Activated CD4-positive, alpha-beta T cell treated with anti-CD3 and anti-CD28 coated beads, Interleukin-2, amount 10 ng/mL, durations not matched to agents 7 days and 5 days (primary cell): Measurements from ENCODE around the gene HS3ST3B1. TPM values are rescaled to one million over a fixed set of nuclear protein-coding genes. Genes with fewer than 3 reads are reported as not detected.

ENCODE experiments used
- CTCF ChIA-PET: fragments of 350-600 bp; sonication (Branson Sonifier 250); formaldehyde crosslinking; loops from one replicate; lab custom pipeline; 2021; ENCODE audit warnings: antibody characterized with exemption; lab: Charles Lee
- POLR2A ChIA-PET: fragments of 350-600 bp; sonication (Branson Sonifier 250); formaldehyde crosslinking; loops from one replicate; lab custom pipeline; 2021; ENCODE audit warnings: antibody characterized with exemption; lab: Charles Lee
- DNase-seq: peaks from one replicate; pipeline ENCODE4 v3.0.0-alpha.2; 2020
- H3K27ac Mint-ChIP-seq: one replicate; pipeline ENCODE4 v1.8.0; 2021; ENCODE audit warnings: mild to moderate bottlenecking, moderate library complexity, mixed read lengths
- H3K27me3 Mint-ChIP-seq: one replicate; pipeline ENCODE4 v1.8.0; 2021; ENCODE audit warnings: mixed read lengths
- H3K36me3 Mint-ChIP-seq: one replicate; pipeline ENCODE4 v1.8.0; 2021; ENCODE audit warnings: low read depth, mixed read lengths
- H3K4me1 Mint-ChIP-seq: one replicate; pipeline ENCODE4 v1.8.0; 2021; ENCODE audit warnings: mixed read lengths
- H3K4me3 Mint-ChIP-seq: one replicate; pipeline ENCODE4 v1.8.0; 2021; ENCODE audit warnings: mild to moderate bottlenecking, moderate library complexity, mixed read lengths
- H3K9me3 Mint-ChIP-seq: one replicate; pipeline ENCODE4 v1.8.0; 2021; ENCODE audit warnings: mixed read lengths
- total RNA-seq, 2 experiments: library from RNA; stranded (reverse); gene quantifications; one replicate each; pipeline ENCODE4 v1.2.3, GENCODE V29; 2021

The HS3ST3B1 gene
- total RNA-seq, 2 experiments from 2014 or later: 11.5 to 11.9 TPM

GRCh38 chr17:14304773-14305517 is 4.1 kb downstream of the HS3ST3B1 start:
- POLR2A ChIA-PET: no interaction called here
- peaks cover 11% of the 10 kb centered on the region for H3K36me3 Mint-ChIP-seq
- peaks cover 5% of the 10 kb centered on the region for H3K27me3 Mint-ChIP-seq
- DNase-seq: no peak
- H3K27ac Mint-ChIP-seq: peak overlapping the region; percentile 57
- H3K9me3 Mint-ChIP-seq: no peaks in the 10 kb centered on the region
- peaks cover 60% of the 10 kb centered on the region for H3K4me1 Mint-ChIP-seq
- CTCF ChIA-PET: interaction anchor here (1.0 kb wide), 1 partner anchor 12 kb away, joined by 4 read pairs; no protein-coding TSS in a partner anchor
- H3K4me3 Mint-ChIP-seq: peak overlapping the region; percentile 30

- Mint-ChIP-seq H3K36me3 (peaks cover 16% of the 10 kb centered on the region), H3K27ac (no peak overlapping the region), H3K9me3 (no peaks in the 10 kb centered on the region), H3K27me3 (peaks cover 2% of the 10 kb centered on the region), H3K4me3 (no peak overlapping the region), H3K4me1 (peaks cover 60% of the 10 kb centered on the region)
- POLR2A ChIA-PET: no interaction called here
- CTCF ChIA-PET: interaction anchor here (1.0 kb wide), 2 partner anchors 11 to 13 kb away, joined by 3 to 4 read pairs; no protein-coding TSS in a partner anchor
- no peak for DNase-seq
Observed at GRCh38 chr17:14305785-14306496, 5.1 kb downstream of the HS3ST3B1 start.

- CTCF ChIA-PET: interaction anchor here (1.0 kb wide), 1 partner anchor 12 kb away, joined by 3 read pairs; no protein-coding TSS in a partner anchor
- Mint-ChIP-seq H3K36me3 (peaks cover 16% of the 10 kb centered on the region), H3K4me3 (no peak overlapping the region), H3K27ac (no peak overlapping the region), H3K4me1 (peaks cover 64% of the 10 kb centered on the region), H3K27me3 (peaks cover 2% of the 10 kb centered on the region), H3K9me3 (no peaks in the 10 kb centered on the region)
- DNase-seq: no peak
- POLR2A ChIA-PET: interaction anchor here (0.6 kb wide), 1 partner anchor 323 kb away, joined by 3 read pairs; no protein-coding TSS in a partner anchor
Observed at GRCh38 chr17:14306596-14306995, 5.7 kb downstream of the HS3ST3B1 start.

GRCh38 chr17:14307560-14308024 is 6.7 kb downstream of the HS3ST3B1 start:
- no peaks in the 10 kb centered on the region for H3K9me3 Mint-ChIP-seq
- H3K36me3 Mint-ChIP-seq: peaks cover 20% of the 10 kb centered on the region
- ChIA-PET POLR2A (interaction anchor here (0.7 kb wide), 1 partner anchor 202 kb away, joined by 4 read pairs; no protein-coding TSS in a partner anchor), CTCF (interaction anchor here (0.7 kb wide), 1 partner anchor 12 kb away, joined by 4 read pairs; no protein-coding TSS in a partner anchor)
- no peak overlapping the region for H3K27ac Mint-ChIP-seq
- peaks cover 64% of the 10 kb centered on the region for H3K4me1 Mint-ChIP-seq
- H3K4me3 Mint-ChIP-seq: no peak overlapping the region
- no peak for DNase-seq
- H3K27me3 Mint-ChIP-seq: peaks cover 2% of the 10 kb centered on the region

GRCh38 chr17:14308636-14308964 is 7.7 kb downstream of the HS3ST3B1 start:
- H3K27ac Mint-ChIP-seq: no peak overlapping the region
- peaks cover 2% of the 10 kb centered on the region for H3K27me3 Mint-ChIP-seq
- peaks cover 58% of the 10 kb centered on the region for H3K4me1 Mint-ChIP-seq
- DNase-seq: no peak
- ChIA-PET POLR2A (no interaction called here), CTCF (no interaction called here)
- peaks cover 23% of the 10 kb centered on the region for H3K36me3 Mint-ChIP-seq
- no peaks in the 10 kb centered on the region for H3K9me3 Mint-ChIP-seq
- H3K4me3 Mint-ChIP-seq: peak overlapping the region; percentile 61

- H3K36me3 Mint-ChIP-seq: peaks cover 21% of the 10 kb centered on the region
- CTCF ChIA-PET: interaction anchor here (1.1 kb wide), 1 partner anchor 110 kb away, joined by 3 read pairs; no protein-coding TSS in a partner anchor
- POLR2A ChIA-PET: interaction anchor here (0.7 kb wide), 1 partner anchor 714 kb away, joined by 5 read pairs; no protein-coding TSS in a partner anchor
- H3K27ac Mint-ChIP-seq: no peak overlapping the region
- H3K9me3 Mint-ChIP-seq: no peaks in the 10 kb centered on the region
- H3K27me3 Mint-ChIP-seq: peaks cover 2% of the 10 kb centered on the region
- DNase-seq: peak; percentile 89
- peaks cover 54% of the 10 kb centered on the region for H3K4me1 Mint-ChIP-seq
- peak overlapping the region; percentile 61 for H3K4me3 Mint-ChIP-seq
Observed at GRCh38 chr17:14308965-14309879, 8.3 kb downstream of the HS3ST3B1 start.

GRCh38 chr17:14310101-14310500 is 9.2 kb downstream of the HS3ST3B1 start:
- DNase-seq: no peak
- peaks cover 2% of the 10 kb centered on the region for H3K27me3 Mint-ChIP-seq
- ChIA-PET POLR2A (no interaction called here), CTCF (no interaction called here)
- H3K36me3 Mint-ChIP-seq: peaks cover 19% of the 10 kb centered on the region
- peak overlapping the region; percentile 25 for H3K4me3 Mint-ChIP-seq
- no peaks in the 10 kb centered on the region for H3K9me3 Mint-ChIP-seq
- peak overlapping the region; percentile 50 for H3K27ac Mint-ChIP-seq
- peaks cover 46% of the 10 kb centered on the region for H3K4me1 Mint-ChIP-seq

- POLR2A ChIA-PET: no interaction called here
- H3K27me3 Mint-ChIP-seq: peaks cover 2% of the 10 kb centered on the region
- DNase-seq: no peak
- H3K9me3 Mint-ChIP-seq: no peaks in the 10 kb centered on the region
- no peak overlapping the region for H3K4me3 Mint-ChIP-seq
- peaks cover 17% of the 10 kb centered on the region for H3K36me3 Mint-ChIP-seq
- CTCF ChIA-PET: no interaction called here
- no peak overlapping the region for H3K27ac Mint-ChIP-seq
- H3K4me1 Mint-ChIP-seq: peaks cover 41% of the 10 kb centered on the region
Observed at GRCh38 chr17:14310605-14311004, 9.7 kb downstream of the HS3ST3B1 start.

- Mint-ChIP-seq H3K36me3 (peaks cover 17% of the 10 kb centered on the region), H3K9me3 (no peaks in the 10 kb centered on the region), H3K27me3 (peaks cover 2% of the 10 kb centered on the region), H3K4me3 (no peak overlapping the region), H3K27ac (no peak overlapping the region), H3K4me1 (peaks cover 34% of the 10 kb centered on the region)
- POLR2A ChIA-PET: no interaction called here
- CTCF ChIA-PET: no interaction called here
- DNase-seq: no peak
Observed at GRCh38 chr17:14311186-14311705, 10.4 kb downstream of the HS3ST3B1 start.

- DNase-seq: no peak
- no peak overlapping the region for H3K4me3 Mint-ChIP-seq
- no peaks in the 10 kb centered on the region for H3K9me3 Mint-ChIP-seq
- ChIA-PET CTCF (no interaction called here), POLR2A (no interaction called here)
- H3K27me3 Mint-ChIP-seq: peaks cover 2% of the 10 kb centered on the region
- peaks cover 17% of the 10 kb centered on the region for H3K36me3 Mint-ChIP-seq
- H3K4me1 Mint-ChIP-seq: peaks cover 31% of the 10 kb centered on the region
- no peak overlapping the region for H3K27ac Mint-ChIP-seq
Observed at GRCh38 chr17:14311981-14312380, 11.1 kb downstream of the HS3ST3B1 start.

- POLR2A ChIA-PET: no interaction called here
- CTCF ChIA-PET: no interaction called here
- H3K4me1 Mint-ChIP-seq: peaks cover 35% of the 10 kb centered on the region
Observed at GRCh38 chr17:14312522-14312921, 11.6 kb downstream of the HS3ST3B1 start.

More at GRCh38 chr17:14312522-14312921, 11.6 kb downstream of the HS3ST3B1 start:
- H3K27me3 Mint-ChIP-seq: peaks cover 2% of the 10 kb centered on the region
- peaks cover 17% of the 10 kb centered on the region for H3K36me3 Mint-ChIP-seq
- no peak overlapping the region for H3K27ac Mint-ChIP-seq
- H3K4me3 Mint-ChIP-seq: no peak overlapping the region
- no peak for DNase-seq
- H3K9me3 Mint-ChIP-seq: no peaks in the 10 kb centered on the region
